Activated gamma-delta T cell treated with anti-CD3 and anti-CD28 coated beads, Interleukin-2, amount 50 U/mL, for 16 hours (primary cell): ENCODE data around the gene HS3ST6.
"Not testable (repeated sequence)": the region's sequence is repeated elsewhere in the genome, so short reads cannot be mapped to it uniquely, and the experiment has no call there.

ENCODE experiments used
- DNase-seq: peaks from one replicate; pipeline ENCODE4 v3.0.0-alpha.2; 2020; ENCODE audit warnings: low read depth

HS3ST6 gene

DNA sequence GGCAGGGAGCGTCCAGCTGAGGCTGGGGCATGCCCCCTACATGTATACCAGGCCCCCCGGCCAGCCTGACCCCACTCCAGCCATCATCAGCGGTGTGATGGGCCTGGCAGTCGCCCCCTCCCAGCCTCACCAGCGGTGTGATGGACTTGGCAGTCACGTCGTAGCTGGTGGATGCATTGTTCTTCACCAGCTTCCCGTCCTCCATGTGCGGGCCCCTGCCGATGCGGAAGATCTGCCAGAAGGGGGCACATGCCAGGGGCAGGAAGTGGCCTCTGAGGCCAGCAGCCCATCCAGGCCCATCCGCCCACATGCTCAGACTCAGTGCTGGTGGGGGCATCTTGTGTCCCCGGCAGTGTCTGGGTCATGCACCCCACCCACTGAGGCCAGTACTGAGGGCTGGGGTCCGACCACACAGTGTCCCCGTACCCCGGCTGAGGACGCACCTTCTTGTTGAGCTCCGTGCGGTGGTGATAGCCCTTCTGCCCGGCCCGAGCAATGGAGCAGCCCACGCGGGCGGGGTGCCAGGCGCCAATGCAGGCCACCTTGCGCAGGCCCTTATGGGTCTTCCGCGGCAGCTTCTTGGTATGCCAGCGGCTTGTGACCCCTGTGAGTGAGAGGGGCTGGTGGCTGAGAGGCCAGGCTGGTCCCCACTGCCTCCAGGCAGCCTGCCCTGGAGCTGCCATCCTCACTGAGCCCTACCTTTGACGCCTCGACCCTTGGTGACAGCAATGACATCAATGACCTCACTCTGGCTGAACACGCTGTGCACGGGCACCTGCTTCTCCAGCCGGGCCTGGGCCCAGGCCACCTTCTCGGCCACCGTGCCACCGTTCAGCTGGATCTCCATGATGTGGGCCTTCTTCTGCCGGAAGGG is 28.5 kb upstream of the HS3ST6 start:
- no peak for DNase-seq

DNA sequence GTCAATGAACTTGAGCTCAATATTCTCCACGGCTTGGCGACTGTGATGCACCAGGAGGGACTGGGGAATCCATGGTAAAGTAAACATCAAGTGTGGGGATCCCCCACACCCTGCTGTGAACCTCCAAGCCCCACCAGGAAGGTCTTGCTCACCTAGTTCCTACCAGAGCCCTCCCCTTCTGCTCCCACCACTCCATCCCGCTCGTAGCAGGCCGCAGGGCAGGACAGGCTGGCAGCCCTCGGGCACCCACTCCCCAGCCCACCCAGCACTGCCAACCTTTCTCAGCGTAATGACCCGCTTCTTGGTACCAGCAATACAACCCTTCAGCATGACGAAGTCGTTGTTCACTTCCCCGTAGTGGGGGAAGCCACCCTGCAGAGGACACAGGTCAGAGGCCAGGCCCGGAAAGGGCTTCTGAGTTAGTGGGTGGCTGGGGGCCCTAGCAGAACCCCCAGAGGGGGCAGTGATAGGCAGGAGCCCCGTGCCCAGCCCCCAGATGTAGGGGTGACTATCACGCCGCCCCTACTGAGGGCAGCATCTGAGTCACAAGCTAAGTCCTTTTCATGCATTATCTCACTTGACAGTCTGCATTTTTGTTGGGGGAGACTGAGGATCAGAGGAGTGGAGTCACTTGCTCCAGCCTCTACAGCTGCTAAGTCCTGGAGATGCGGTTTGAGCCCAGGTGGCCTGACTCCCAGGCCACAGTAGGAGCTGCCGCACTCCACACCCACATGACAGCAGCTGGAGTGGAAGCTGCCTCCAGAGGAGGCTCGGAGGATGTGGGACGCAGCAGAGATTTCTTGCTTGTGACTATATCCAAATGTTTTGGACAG is 27.6 kb upstream of the HS3ST6 start:
- no peak for DNase-seq

DNA sequence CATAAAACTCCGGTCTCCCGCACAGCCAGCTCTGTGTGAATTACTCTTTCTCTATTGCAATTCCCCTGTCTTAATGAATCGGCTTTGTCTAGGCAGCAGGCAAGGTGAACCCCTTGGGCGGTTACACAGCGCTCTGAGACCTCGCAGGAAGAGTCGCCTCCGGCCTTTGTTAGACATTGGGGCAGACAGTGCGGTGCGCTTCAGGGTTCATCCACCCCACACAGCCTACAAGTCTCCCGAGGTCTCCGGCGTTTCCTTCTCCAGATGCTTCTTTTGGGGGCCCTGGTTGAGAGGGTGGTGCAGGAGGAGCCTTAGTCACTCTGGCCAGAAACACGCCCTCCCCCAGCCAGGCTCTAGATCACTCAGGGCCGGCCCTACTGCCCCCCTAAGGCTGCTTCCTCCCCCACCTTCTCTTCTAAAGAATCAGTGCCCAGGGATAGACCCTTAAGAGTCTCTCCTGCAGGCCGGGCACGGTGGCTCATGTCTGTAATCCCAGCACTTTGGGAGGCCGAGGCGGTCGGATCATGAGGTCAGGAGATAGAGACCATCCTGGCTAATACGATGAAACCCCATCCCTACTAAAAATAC is 26.5 kb upstream of the HS3ST6 start:
- DNase-seq, result no peak

DNA sequence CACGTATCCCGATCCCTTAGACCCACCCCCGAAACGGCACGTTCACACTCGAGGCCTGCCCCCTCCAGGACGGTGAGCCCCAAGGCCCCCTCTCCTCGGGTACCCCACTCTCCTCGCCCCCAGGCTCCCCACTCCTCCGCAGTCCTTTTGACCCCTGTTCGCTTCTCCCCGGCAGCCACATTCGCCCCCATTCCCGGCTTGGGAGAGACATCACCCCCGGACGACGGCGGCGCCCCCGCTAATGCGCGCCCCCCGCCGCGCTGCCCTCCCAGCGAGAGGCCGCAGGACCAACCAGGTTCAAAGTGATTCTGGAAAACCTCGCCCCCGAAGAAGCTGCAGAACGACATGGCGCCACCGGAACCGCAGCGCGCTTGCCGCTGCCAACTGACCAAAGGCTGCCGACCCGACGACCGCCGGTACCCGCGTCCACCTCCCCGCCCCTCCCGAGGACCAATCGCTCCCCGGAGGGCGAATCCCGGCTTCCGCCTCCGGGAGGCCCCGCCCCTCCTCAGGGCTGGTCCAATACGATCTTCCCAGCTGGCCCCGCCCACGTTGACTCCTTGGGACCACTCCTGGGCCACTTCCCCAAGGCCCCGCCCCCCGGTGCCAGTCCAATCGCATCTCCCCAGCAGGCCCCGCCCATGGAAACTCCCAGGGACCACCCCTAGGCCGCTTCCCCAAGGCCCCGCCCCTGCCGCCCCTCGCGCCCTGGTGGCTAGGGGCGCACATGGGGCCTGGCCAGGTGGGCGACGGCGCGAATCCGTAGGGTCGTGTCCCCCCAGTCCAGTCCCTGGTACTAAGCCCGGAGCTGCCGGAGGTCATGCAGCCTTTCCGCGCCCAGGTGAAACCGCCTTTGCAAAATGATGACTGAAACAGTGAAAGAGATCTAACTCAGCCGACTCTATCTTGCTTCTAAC is 24.9 kb upstream of the HS3ST6 start, which contains the start of gene MSRB1:
TSS of gene MSRB1 (minus strand) at position 390 of the 917 bp plus-strand sequence. CDS start at position 347, 43 bp downstream.
- DNase-seq, result peak; percentile 99

DNA sequence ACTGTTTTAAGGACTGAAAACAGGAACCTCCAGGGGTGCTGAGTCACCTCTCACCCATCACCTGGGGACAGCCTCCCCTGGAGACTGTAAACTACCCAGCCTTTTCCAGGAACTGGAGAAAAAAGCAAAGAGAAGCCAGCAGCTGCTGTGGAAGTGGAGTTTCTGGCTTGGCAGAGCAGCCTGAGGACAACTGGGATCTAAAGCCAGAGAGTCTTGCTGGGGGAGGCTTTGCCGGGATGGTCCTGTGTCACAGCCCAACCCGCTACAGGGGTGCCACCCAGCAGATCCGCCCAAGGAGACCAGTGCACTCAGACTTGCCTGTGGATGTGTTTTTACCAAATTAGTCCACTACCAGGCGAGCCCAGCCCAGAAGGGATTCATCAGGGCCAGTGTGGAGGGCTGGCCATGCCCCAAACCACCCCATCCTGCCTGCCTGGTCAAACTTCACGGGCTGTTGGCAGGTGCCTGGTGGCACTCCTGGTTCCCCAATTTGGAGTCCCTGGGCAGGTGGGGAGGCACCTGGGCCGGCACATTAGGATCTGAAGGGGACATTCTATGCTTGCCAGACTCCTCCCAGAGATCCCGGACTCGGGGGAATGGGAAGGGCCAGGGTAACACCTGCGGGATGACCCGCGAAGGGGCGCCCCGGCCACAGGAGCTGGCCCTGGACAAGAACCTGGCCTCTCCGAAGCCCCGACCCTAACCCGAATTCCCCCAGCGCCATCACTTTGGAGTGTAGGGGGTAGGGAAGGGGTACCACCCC is 24.0 kb upstream of the HS3ST6 start:
- DNase-seq, result no peak

DNA sequence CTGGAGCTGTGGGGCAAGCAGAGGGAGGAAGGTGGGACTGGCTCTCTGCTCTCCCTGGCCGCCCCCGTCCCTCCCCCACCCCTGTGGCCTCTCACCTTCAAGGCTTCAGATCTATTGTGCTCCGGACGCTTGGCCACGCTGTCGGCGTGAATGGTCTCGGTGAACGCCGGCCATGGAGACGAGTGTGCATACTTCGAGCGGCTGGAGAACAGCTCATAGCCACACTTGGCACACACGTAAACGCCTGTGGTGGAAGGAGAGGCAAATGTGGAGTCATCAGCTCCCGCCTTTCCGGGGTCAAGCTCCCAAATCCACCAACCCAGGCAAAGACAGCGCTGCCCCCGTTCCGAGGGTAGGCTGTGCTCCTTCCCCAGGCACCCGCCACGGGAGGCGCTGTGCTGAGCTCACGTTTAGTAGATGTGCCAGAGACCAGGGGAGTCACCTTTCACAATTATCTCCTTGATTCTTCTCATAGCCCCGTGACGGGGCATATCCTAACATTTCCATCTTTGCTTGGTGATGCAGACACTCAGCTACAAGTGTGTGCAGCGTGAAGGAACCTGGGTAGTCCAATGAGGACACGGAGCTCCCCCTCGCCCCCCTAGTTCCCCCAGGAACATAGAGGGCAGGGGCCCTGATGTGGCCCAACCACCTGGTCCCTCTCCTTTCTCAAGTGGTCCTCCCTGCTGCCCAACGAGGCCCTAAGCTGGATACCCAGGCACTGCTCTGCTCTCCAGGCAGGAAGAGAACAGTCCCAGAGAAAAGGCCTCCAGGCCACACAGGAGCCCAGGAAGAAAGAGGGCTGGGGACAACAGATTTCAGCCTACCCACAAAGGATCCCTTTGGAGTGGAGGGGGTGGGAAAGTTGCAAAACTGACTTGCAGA is 23.2 kb upstream of the HS3ST6 start:
- DNase-seq, result no peak

DNA sequence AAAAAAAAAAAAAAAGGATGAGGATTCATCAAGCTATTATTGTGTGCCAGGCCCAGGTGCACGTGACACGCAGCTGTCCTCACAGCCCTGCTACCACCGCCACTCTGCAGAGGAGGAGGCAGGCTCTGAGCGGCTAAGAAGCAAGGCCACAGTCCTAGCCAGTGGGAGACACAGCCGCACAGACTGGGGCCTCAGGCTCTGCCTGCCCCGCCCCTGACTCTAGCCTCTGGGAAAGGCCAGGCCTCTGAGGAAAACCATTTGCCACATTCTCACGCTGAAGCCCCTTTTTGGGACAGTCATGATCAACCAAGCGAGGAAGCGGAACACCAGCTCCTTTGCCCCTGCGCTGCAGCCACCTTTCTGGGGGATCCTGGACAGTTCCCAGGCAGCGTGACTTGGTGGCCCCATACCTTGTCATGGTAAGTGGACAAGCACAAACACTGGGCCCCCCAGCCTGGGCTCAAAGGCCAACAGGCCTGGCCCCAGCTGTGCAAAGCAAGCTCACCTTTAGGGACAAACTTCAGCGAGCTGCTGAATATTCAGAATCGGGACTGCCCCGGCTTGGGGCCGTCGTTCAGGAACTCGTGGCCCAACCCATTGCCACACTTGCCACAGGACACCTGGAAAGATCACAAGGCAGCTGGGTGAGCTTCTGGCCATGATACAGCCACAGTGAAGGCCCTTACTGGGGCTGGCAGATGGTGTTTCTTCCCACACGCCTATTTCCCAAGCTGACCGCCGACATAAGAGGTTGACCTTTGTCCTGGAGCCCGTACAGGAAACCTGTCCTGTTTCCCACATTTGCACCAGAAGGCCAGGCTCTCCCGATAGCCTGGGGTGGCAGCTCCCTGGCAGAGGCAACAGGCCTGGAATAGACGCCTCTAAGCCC is 22.3 kb upstream of the HS3ST6 start:
- no peak for DNase-seq

DNA sequence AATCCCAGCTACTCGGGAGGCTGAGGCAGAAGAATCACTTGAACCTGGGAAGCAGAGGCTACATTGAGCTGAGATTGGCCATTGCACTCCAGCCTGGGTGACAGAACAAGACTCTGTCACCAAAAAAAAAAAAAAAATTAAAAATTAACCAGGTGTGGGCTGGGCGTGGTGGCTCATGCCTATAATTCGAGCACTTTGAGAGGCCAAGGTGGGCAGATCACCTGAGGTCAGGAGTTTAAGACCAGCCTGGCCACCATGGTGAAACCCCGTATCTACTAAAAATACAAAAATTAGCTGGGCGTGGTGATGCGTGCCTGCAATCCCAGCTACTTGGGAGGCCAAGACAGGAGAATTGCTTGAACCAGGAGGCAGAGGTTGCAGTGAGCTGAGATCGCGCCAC is 21.6 kb upstream of the HS3ST6 start:
- not testable (repeated sequence) for DNase-seq

DNA sequence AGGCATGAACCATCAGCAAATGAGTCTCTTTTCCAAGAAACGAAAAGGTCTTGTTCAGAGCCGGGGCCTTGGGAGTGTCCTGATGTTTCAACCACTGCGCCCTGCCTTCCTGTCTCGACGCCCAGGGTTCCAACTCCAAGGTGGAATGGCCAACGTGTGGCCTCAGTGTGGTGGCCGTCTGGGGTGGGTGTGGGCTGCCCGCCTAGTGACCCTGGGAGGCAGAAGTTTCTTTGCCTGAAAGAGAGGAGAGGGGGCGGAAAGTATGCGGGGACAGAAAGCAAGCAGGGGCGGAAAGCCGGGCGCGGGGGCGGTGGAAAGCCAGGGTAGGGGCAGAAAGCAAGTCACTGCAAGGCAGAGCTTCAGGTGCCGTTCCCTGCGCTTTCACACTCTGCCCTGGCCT is 20.7 kb upstream of the HS3ST6 start:
- DNase-seq, result no peak

DNA sequence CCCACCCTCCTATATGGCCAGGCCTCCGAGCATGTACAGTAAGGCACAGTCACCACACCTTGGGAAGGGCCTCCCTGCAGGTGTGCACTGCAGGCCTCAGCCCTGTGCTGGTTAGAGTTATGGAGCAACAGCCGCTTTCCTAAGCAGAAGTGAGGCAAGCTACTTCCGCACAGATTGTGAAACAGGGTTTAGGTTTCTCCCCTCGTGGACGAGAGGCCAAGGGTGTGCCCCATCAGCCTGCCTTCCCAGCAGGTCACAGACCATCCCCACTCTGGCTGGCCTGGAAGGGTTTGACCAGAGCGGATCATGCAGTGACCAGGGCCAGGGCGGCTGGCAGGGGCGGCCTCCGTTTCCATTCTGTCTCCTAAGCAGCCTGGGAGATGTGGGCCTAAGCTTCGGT is 20.1 kb upstream of the HS3ST6 start:
- no peak for DNase-seq

DNA sequence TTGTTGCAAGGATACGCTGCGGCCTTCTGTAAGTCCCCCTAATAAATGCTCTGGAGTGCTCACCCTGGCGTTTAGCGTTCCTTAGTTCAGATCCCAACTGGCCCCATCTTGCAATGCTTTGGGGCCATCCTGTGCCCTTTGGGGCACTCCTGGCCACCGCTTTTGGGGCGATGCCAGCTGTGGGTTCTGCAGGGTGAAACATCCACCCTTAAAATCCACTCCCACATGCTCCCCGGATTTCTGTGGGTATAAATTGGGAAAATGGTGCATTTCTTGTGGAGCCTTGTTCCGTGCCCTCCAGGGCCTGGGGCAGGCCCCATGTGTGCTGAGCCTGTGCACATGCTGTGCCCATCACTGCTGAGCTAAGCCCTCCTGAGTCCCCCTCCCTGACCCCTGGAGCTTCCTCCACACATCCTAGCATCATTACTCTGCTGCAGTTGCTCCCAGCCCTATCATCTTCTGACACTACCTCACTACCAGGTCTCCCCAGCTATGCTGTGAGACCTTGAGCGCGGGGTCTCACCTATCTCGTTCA is 18.8 kb upstream of the HS3ST6 start:
- no peak for DNase-seq

DNA sequence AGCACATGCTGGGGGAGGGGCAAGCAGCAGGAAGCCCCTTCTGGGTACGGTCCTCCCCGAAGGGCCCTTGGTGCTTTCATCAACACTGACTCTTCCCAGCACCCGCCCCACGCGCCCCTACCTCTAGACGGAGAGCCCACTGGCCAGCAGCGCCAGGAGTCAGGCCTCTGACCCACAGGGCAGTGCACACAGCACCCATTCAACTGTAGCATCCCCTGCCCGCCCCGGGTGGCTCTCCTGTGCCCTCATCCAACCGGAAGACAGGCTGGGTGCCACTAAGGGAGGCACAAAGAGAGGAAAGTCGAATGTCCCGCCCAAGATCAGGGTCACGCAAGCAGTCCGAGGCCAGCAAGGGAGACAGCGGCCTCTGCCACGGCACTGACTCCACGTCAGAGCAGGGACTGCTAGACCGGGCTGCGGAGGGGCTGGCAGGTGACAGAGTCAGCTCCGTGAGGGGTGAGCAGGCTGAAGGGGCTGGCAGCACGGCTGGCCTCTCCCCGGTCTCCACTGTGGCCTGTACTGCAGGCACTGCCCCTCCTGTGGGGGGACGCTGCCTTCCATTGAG is 15.0 kb upstream of the HS3ST6 start:
- no peak for DNase-seq

DNA sequence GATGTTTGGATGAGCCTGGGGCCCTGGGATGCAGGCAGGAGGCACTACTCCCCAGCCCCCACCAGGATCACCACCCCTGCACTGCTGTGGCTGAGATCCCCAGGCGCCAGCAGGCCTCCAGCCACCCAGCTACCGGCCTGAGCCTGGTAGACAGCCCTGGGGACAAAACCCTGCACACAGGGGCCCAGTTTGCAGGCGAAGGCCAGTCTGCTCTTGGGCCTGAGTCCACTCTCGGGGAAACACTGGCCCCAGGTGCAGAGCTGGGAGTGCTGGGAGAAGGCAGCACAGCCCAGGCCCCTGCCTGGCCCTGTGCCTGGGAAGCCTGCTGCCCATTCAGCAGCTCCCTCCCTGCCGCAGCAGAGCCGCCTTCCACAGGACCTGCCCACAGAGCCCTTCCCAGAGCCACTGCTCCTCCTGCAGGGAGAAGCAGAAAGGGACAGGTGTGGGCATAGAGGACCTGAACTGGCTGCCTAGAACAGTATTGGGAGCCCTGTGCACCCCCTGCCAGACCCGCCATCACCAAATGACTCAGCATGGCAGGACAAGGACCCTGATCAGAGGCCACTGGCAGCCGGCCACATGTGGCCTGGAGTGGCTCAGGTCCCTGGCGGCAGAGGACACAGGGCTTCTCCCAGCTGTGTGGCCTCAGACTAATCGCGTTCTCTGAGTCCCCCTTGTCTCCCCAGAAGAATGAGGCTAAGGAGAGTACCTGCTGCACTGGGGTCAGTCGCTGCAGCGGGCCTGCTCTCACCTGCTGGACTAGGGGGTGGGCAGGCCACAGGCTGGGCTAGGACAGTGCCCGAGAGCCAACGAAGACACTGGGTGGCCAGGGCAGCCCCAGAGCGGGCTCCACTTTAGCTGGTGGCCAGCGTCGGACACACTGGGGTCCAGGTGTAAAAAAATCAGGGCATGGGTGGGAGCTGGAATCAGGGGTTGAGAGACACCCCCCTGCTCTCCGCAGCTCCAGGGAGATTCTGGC is 14.1 kb upstream of the HS3ST6 start:
- no peak for DNase-seq

DNA sequence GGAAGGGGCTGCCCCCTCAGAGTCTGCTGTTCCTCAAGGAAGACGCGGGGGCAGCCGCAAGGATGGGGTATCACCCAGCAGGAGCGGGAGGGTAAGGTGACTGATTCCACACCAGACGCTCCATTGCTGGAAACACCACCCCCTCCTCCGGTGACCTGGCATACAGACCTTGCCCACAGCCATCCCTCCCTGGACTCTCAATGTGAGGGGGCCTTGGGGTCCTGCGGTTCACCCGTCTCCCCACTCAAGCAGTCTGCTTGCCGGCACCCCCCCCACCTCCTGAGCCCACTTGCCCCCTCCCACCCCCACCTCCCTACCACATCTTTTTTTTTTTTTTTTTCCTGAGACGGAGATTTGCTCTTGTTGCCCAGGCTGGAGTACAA is 12.1 kb upstream of the HS3ST6 start:
- no peak for DNase-seq

DNA sequence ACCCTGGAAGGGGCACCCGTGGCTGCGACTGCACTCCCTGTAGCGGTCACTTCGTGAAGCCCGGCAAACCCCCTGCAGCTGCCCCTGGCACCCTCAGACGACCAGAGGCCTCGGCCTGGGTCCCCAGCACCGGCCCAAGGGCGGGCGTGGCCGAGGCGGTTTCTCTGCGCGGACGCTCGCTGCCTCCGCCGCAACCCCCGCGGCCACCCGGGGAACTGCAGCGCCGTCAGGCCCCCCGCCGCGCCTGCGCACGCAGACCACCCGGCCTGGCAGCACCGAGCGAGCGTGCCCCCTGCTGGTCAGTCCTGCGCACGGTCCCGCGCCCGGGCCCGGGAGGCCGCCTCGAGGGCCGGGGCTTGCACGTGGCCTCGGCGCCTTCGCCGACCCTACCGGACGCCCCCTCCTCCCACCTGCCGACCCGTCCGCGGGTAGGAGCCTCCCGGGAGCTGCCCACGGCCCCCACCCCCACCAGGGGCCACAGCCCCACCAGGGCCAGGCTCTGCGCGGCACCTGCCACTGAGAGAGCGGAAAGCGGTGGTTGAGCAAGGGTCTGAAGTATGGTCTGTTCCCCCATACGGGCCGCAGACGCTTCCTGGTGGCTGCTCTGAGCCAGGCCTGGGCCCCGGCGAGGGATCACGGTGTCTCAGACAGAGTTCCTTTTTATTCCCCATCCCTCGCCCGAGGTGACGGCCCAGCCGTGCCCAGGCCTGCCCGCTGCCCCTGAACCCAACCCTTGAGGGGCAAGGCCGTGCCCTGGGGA is 11.5 kb upstream of the HS3ST6 start:
- peak; percentile 90 for DNase-seq

DNA sequence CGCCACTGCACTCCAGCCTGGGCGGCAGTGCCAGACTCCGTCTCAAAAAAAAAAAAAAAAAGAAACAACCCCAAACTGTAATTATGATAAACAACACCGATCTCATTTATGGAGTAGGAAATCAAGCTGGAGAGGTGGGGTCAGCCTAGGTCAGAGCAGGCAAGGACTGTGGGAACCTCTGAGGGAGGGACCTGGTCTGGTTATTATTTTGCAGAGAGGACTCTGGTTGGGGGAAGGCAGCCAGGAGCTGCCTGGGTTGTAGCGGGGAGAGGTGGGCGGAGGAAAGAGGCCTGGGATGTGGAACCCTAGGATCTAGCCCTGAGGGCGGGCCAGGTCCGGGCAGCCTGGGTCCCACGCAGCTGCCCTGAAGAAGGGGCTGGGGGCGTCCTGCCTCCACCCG is 10.9 kb upstream of the HS3ST6 start:
- DNase-seq, result no peak
